HG03457 (cell line): ENCODE results near the gene RBM23.
A peak's percentile ranks its signal among the peaks of the same experiment; 100 is the strongest.

Experiments
- ATAC-seq: cut with Tn5 transposase; IDR thresholded peaks from one replicate; pipeline ENCODE4 v1.9.1; 2021; ENCODE audit warnings: moderate number of reproducible peaks; ENCODE audit not compliant: unreplicated experiment

Gene RBM23

DNA sequence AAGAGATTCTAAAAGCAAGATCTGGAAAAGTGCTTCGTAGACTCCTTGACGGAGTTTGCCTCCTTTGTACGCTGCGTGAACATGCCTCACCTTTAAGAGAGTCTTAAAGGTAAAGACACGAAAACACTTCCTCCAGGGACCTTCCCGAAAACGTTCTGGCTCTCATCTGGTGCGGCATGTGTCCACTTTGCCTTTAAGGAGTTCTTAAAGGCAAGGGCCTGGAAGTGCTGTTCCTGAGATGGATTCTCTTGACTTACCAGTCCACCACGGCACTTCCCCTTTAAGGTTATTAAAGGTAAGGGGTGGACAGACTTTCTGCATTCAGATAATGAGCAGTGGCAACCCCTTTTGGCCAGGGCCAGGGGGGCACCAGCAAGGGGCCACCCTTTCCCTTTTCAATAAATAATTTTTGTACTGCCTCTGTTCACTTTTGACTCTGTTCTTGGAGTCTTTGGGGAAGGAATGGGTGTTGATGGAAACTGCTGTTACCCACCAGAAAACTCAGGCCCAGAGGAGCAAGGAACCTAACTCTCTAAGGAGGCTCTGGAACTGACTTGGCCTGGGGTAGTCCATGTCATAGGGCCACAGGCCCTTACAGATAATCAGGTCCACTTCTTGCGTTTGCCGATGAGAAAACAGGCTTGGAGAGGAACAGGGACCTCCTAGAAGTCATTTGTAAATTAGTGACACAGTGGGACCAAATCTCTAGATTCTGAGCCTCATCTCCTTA, 31.5 kb downstream of the RBM23 start:
- ATAC-seq, result peak; percentile 33

DNA sequence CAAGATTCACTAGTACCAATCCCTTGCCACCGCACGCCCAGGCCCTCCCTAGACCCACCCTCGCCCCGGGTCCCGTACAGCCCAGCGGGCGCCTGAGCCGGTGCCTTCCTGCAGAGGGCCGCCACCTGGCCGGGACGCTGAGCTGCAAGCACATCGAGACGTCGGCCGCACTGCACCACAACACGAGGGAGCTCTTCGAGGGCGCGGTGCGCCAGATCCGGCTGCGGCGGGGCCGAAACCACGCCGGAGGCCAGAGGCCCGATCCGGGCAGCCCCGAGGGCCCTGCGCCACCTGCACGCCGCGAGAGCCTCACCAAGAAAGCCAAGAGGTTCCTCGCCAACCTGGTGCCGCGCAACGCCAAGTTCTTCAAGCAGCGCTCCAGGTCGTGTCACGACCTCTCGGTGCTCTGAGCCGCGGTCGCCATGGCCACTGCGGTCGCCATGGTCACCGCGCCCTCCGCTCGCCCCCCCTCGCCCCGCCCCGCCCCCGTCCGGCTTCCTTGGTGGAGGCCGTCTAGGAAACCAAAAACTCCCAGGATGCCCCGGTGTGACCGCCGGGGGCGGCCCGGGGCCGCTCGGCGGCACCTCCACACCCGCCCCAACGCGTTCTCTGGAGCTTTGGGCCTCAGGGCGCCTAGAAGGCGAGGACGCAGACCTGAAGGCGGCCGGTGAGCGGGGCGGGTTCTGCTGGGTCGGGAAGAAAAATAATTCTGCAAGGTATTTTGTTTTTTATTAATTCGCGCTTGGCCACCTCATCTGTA, 32.3 kb downstream of the RBM23 start:
- ATAC-seq, result peak; percentile 39

DNA sequence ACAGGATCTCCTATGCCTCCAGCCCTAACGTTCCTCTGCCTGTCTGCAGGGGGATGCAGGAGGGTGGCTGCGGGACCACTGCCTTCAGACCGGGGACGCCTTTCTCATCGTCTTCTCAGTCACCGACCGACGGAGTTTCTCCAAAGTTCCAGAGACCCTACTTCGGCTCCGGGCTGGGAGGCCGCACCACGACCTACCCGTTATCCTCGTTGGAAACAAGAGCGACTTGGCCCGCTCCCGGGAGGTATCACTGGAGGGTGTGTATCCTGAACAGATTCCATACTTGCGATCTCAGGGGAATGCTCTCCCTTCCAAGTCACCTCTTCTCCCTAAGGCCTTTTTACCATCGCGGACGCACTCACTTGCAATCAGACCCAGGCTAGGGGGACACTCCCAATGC, 33.0 kb downstream of the RBM23 start:
- ATAC-seq, result no peak

DNA sequence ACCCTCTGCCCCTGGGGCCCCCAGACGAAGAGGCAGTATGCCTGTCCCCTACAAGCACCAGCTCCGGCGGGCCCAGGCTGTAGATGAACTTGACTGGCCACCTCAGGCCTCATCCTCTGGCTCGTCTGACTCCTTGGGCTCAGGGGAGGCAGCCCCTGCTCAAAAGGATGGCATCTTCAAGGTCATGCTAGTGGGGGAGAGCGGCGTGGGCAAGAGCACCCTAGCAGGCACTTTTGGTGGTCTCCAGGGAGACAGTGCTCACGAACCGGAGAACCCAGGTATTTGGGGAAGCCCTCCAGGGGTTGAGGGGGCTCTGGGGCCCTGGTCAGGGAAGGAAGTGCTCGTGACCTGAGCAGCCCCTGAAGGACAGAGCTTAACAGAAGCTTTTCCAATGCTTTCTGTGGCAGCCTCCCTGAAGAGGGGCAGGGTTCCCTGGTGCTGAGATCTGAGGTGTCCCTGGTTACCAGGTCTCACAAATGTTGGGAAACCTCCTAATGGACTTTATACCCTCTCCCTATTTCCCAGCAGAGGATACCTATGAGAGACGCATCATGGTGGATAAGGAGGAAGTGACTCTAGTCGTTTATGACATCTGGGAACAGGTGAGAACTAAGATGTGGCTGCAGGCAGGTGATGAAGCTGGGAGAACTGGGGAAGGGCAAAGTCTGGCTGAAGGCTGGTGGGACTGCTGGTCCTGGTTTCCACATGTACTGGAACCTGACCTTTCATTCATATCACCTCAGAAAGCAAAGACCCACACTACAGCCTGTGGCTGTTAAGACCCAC, 34.0 kb downstream of the RBM23 start:
- no peak for ATAC-seq

DNA sequence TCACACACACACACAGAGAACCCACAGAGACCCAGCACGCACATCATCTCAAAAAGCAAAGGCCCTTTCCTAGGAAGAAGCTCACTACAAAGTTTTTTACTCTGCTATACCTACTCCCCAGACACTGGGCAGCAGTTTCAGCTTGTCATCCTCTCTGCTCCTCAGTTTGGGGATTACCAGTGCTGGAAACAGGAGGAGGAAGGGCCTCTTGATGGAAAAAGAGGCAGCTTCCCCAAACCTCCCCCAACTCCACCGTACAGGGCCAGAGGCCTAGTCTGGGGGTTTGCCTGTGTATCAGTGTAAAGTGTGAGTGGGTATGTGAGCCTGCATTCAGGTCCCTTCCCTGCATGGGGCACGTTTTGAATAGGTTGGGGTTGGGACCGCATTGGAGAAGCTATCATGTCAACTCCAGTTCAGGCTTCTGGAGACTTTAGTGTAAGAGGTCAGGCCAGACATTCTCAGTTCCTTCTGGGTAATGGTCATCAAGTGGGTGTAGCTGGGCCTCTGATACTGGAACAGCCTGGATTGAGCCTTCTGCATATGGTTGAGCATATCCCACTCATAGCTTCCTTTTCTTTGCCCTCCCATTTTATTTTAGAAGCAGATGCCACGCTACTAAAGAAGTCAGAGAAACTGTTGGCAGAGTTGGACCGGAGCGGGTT, 34.7 kb downstream of the RBM23 start:
- ATAC-seq, result no peak

DNA sequence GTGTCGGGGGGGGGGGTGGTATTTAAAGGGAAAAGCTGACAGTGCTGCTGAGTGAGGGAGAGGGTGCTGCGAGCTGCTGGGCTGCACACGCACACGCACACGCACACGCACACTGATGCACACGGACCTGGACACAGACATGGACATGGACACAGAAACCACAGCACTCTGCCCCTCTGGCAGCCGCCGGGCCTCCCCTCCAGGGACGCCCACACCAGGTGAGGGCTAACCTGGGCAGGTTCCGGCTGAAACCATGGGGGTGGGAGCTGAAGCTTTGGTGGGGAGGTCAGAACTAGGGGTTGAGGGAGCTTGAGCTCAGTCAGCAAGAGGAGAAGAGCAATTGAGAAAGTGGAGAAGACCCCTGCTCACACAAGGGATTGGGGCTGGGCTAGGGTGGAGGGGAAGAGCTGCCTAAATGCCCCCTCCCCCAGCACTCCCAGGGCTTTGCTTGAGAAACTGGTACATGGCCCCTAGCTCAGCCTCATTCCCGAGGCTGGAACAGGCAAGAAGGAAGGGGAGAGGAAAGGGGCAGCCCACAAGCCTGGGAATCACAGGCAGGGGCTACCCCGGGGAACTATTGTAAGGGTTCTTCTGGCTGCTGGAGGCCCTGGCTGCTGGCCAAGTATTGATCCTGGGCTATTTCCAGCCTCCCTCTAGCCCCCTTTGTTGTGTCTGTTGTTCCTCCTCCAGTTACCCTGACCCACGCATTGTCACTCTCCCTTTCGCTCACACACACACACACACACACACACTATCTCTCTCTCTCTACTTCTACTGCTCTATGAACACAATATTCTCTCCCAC, 35.6 kb downstream of the RBM23 start, which contains the start of gene REM2:
TSS of gene REM2 (plus strand) at position 50 of the 804 bp plus-strand sequence. CDS start at position 116, 66 bp downstream.
- ATAC-seq, result no peak

DNA sequence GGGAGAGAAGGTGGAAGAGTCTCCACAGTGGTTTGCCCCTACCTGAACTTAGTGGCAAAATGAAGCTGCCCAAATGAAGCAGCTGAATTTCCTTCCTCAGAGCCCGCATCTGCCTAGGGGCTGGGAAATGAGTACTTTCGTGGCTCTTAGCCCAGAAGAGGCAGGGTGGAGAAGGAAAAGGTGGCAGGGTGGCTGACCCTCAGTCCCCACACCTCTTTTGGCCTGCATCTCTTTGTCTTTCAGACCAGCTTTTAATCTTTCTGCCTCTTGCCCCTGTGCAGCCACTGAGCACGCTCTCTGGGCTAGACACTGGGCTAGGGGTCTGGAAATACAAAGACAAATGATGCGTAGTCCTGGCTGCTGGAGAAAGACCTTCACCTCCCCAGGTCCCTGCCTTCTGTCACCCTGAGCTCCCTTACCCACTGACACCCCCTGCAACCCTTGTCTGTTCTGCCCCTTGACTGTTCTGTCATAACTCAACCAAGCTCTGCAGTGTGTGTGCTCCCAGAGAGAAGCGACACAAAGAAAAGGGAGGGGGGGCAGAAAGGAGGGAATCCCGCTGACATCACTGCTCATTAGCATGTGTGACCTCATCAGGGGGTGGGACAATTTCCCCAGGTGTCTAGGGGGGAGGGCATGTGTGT, 36.3 kb downstream of the RBM23 start:
- ATAC-seq, result no peak

DNA sequence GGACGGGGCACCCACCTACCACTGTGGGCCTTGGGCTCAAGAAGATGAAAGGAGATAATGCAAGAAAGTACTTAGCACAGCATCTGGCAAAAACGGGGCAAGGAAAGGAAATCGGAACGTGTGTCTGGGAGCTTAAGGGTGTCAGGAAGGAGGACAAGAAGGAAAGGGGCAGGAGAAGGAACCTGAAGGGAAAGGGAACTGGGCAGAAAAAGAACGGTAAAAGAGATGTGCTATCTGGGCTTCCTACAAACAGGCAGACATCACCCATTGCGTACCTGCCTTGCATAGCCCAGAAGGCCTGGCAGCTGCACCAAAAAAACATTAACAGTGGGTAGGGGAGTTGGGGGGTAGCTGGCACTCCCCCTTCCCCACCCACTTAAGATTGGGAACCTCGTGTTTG, 36.9 kb downstream of the RBM23 start:
- no peak for ATAC-seq

DNA sequence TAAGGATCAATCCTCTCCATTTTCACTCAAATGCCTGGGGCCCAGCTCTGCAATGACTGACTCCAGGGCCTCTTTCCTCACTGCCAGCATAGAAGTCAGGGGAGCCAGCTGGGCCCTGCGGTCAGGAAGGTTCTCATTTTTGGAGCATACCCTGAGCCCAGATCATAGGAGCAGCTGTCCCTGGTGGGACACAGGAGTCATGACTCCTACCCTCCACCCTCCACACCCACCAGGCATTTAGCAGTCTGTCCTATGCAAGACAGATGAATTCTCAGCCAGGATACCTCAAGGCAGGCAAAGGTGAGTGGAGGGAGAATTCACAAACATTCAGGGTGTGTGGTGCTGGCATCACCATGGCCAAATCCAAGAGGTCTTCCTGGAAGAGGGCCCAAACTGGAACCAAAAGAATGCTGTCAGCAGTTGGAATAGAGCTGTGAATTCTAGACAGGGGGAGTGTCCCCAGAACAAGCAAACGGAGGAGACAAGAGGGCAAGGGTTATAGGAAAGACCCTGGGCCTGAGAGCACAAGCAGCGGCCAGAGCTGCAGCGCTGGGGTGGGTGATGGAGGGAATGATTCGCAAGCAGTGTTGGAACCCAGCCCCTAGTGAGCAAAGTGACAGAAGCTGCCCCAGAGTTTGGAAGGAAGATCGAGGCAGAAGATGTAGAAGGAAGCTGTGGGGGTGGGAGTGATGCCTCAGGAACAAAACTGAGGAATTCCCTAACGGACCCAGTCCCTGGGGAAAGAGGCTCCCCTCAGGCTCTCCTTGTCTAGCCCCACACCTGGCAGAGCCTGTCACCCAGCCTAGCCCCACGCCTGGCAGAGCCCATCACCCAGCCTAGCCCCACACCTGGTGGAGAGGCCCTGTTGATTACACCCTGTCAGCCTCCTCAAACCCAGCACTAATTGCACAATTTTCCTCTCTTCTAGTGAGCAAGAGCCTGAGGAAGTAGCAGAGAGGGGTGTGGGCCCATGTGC, 40.4 kb downstream of the RBM23 start:
- ATAC-seq, result no peak

DNA sequence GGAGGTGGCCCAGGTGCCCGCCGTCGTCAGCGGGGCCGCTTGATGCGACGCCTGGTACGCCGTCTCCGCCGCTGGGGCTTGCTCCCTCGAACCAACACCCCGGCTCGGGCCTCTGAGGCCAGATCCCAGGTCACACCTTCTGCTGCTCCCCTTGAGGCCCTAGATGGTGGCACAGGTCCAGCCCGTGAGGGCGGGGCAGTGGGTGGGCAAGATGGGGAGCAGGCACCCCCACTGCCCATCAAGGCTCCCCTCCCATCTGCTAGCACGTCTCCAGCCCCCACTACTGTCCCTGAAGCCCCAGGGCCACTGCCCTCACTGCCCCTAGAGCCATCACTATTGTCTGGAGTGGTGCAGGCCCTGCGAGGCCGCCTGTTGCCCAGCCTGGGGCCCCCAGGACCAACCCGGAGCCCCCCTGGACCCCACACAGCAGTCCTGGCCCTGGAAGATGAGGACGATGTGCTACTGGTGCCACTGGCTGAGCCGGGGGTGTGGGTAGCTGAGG, 41.9 kb downstream of the RBM23 start:
- no peak for ATAC-seq

DNA sequence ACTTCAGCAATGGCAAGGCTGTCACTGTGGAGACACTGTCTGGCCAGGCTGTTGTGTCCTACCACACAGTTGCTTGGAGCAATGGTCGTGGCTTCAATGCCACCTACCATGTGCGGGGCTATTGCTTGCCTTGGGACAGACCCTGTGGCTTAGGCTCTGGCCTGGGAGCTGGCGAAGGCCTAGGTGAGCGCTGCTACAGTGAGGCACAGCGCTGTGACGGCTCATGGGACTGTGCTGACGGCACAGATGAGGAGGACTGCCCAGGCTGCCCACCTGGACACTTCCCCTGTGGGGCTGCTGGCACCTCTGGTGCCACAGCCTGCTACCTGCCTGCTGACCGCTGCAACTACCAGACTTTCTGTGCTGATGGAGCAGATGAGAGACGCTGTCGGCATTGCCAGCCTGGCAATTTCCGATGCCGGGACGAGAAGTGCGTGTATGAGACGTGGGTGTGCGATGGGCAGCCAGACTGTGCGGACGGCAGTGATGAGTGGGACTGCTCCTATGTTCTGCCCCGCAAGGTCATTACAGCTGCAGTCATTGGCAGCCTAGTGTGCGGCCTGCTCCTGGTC, 43.1 kb downstream of the RBM23 start:
- ATAC-seq, result no peak

DNA sequence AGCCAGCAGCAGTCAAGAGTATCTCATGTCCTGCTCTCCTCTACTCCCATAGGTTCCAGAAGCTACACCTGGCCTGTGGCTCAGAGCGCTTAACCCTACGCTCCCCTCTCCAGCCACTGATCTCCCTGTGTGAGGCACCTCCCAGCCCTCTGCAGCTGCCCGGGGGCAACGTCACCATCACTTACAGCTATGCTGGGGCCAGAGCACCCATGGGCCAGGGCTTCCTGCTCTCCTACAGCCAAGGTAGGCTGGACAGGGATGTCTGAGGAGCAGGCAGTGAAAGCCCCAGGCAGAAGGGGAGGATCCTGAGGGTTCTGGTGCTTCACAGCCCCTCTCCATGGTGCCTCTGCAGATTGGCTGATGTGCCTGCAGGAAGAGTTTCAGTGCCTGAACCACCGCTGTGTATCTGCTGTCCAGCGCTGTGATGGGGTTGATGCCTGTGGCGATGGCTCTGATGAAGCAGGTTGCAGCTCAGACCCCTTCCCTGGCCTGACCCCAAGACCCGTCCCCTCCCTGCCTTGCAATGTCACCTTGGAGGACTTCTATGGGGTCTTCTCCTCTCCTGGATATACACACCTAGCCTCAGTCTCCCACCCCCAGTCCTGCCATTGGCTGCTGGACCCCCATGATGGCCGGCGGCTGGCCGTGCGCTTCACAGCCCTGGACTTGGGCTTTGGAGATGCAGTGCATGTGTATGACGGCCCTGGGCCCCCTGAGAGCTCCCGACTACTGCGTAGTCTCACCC, 43.8 kb downstream of the RBM23 start:
- ATAC-seq, result no peak

DNA sequence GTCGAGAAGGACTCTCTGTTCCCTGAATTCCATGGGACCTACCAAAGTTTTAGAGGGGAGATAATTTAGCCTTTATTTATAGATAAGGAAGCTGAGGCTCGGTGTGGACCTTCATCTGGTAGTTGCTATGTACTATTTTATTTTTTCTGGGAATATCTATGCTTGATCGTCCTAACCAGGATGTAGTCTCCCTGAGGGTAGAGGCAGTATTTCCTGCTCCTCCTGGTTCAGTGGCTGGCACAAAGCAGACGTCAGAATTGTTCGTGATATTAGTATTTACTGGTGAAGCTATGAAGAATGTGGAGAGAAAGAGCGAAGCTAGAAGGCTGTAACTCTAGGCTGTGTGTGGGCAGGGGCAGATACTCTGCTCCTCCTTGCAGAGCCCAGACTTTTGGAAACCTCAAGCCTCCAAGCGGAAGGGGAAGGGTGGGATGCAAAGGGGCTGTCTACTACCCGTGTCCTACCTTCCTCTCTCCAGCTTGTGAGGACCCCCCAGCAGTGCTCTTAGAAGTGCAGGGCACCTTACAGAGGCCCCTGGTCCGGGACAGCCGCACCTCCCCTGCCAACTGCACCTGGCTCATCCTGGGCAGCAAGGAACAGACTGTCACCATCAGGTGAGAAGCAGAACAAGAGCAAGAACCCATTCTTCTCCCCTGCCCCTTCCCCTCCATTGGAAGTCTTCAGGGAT, 46.0 kb downstream of the RBM23 start:
- no peak for ATAC-seq

DNA sequence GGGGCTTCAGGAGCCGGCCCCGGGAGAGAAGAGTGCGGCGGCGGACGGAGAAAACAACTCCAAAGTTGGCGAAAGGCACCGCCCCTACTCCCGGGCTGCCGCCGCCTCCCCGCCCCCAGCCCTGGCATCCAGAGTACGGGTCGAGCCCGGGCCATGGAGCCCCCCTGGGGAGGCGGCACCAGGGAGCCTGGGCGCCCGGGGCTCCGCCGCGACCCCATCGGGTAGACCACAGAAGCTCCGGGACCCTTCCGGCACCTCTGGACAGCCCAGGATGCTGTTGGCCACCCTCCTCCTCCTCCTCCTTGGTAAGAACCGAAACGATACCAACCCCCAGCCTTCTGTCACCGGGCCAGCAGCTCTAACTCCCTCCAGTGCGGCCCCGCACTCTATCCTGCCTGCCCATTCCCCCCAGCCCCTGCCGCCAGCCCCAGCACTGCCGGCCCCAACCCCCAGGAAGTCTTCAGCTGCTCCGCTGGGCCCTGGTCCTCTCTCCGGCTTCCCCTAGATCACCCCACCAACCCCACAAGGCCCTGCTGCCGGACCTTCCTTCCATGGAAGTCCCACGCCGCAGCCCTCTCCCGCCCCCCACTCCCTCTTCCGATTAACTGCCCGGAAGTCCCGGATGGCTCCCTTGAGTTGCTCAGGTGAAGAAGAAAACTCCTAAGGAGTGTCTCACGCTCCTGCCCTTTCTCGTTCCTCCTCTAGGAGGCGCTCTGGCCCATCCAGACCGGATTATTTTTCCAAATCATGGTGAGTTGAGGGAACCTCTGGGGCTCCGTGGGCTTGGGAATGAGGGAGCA, 46.7 kb downstream of the RBM23 start:
- peak; percentile 5 for ATAC-seq

DNA sequence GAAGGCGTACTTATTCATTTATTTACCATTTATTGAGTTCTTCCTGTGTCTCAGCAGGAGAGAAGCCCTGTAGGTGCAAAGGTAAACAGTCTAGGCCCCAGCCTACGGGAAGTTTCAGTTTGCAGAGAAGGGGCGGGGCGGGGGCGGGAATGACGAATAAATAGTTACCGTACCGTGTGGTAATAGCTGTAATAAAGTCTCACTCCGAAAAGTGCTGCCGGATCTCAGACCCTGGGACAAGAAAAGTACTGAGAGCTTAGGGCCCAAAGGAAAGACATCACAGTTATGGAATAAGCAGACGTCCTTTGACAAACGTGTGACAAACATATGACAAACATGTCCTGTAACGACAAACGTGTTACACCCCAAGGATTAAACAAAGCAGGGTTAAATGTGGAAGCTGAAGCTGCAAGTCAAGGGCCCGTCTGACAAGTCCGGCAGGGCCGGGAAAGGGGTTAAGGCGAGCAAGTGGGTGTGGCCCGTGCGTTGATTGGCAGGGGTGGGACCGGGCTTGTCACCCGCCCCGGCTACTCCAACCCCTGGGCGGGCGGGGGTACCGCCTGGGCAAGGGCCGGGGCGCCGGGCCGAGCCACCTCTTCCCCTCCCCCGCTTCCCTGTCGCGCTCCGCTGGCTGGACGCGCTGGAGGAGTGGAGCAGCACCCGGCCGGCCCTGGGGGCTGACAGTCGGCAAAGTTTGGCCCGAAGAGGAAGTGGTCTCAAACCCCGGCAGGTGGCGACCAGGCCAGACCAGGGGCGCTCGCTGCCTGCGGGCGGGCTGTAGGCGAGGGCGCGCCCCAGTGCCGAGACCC, 47.5 kb downstream of the RBM23 start, which contains the start of gene LRP10:
TSS of gene LRP10 (plus strand) at position 517 of the 809 bp plus-strand sequence. CDS start 564 bp downstream, outside the sequence.
- ATAC-seq, result peak; percentile 64
